ENCODE results near the gene OR4X2.
"Not testable (repeated sequence)": the region's sequence is repeated elsewhere in the genome, so short reads cannot be mapped to it uniquely, and the experiment has no call there.

The OR4X2 gene, protein sequence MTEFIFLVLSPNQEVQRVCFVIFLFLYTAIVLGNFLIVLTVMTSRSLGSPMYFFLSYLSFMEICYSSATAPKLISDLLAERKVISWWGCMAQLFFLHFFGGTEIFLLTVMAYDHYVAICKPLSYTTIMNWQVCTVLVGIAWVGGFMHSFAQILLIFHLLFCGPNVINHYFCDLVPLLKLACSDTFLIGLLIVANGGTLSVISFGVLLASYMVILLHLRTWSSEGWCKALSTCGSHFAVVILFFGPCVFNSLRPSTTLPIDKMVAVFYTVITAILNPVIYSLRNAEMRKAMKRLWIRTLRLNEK

GRCh38 chr11:48244804-48245203 is at the start of gene OR4X2:
TSS of gene OR4X2 (plus strand) at chr11:48245104. CDS start at chr11:48245104, 0 bp downstream.
- DNase-seq, result no peak

DNA sequence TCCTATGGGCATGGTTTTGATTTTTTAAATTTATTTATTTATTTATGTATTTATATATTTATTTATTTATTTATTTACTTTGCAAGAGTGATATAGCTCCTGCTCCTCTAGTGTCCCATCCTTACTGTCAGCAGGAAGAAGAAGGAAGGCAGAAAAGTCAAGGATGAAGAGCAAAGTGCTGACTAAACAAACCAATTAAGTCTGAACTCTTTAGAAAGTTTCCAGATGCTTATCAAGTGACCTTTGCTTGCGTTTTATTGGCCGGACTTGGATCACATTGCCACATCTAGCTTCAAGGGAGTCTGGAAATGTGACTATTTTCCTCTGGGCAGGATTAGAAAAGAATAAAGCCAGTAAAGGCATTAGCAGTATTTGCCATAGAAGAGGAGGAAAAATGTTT is 37.0 kb upstream of the OR4X2 start:
- no peak for DNase-seq

GRCh38 chr11:48210052-48210451 is 34.9 kb upstream of the OR4X2 start:
- DNase-seq, result no peak

DNA sequence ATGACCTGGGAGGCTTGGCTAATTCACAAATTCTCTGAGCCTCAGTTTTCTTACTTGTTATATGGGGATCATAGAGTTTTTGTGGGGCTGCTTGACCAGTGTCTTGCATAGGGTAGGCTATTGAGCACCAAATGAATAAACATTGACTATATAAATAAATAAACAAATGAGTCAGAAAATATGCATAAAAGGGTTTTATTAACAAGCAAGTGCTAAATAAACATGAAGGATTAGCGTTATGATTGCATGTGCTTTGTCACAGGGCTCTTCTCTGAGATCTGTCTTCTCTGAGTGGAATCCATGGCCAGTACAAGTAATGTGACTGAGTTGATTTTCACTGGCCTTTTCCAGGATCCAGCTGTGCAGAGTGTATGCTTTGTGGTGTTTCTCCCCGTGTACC is 28.4 kb upstream of the OR4X2 start, which contains the start of gene OR4B1:
Gene OR4B1 (plus strand): TSS at position 301 of the 400 bp plus-strand sequence. CDS start 0 bp downstream, at position 301.
- no peak for DNase-seq

DNA sequence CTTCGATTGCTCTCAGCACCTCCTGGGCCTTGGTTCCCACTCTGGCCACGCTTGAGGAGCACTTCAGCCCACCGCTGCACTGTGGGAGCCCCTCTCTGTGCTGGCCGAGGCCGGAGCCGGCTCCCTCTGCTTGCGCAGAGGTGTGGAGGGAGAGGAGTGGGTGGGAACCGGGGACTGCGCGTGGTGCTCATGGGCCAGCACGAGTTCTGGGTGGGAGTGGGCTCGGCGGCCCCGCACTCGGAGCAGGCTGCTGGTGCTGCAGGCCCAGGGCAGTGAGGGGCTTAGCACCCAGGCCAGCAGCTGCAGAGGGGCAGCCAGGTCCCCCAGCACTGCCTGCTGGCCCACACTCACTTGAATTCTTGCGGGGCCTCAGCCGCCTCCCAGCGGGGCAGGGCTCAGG is 16.1 kb upstream of the OR4X2 start:
- no peak for DNase-seq

- DNase-seq, result not testable (repeated sequence)
These were observed 14.8 kb upstream of the OR4X2 start for GRCh38 chr11:48230057-48230456.

DNA sequence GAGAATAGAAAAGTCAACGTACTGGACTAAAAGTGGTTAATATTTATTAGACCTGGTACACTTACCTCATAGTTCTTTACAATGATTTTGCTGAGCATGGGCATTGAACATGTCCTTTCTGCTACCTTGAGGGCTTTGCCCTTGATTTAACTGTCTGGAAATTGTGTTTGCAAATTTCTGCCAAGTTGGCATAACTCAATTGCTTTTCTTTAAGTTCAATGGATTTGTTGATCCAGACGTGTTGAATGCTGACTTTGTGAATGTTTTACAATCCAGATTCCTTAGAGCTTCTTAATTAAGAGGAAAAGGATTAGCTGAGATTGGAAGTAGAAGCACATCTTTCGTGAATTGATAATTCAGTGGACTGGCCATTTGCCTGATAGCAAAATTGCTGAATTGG is 7.2 kb upstream of the OR4X2 start:
- DNase-seq, result no peak

GRCh38 chr11:48242501-48242900 is 2.4 kb upstream of the OR4X2 start:
- no peak for DNase-seq

DNA sequence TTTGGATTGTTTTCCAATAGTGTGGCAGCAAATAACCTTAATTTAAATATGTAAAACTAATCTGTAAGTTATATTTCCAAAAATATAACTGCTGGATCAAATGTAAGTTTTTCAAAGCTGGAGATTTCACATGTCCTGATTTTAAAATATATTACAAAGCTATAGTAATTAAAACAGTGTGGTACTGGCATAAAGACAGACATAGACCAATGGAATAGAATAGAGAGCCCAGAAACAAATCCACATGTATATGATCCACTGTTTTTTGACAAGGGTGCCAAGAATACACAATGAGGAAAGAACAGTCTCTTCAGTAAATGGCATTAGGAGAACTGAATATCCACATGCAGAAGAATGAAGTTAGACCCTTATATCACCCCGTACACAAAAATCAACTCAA is 4.0 kb downstream of the OR4X2 start:
- DNase-seq, result no peak

DNA sequence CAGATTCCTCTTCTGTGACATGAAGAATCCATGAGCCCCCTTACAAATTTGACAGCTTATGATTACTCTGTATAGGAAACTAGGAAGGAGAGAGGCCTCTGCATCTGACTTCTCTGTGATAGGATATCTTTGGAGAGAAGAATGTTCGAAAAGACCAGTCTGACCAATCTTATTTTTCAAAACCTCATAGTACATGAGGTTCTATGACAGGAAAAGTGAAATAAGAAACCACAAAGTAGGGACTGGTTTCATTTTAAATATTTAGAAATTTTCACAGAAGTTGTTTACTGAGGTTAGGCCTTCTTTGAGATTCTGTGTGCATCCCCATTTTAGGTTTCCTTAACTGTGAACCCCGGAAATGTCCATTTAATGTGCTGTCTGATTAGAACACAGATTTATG is 16.7 kb downstream of the OR4X2 start:
- DNase-seq, result no peak

GRCh38 chr11:48263423-48263911 is 18.6 kb downstream of the OR4X2 start, which contains the start of gene OR4X1:
TSS of gene OR4X1 (plus strand) at chr11:48263861. CDS start at chr11:48263861, 0 bp downstream.
- no peak for DNase-seq

- DNase-seq, result no peak
These were observed 25.7 kb downstream of the OR4X2 start for GRCh38 chr11:48270621-48271020.

GRCh38 chr11:48272606-48273005 is 27.7 kb downstream of the OR4X2 start:
- DNase-seq, result no peak
